G401 (cell line): Measurements from ENCODE around the gene SYPL1. TPM values are rescaled to one million over a fixed set of nuclear protein-coding genes. Genes with fewer than 3 reads are reported as not detected.

Experiments
- DNase-seq: peaks from one replicate; pipeline ENCODE4 v3.0.0-alpha.2; 2015; ENCODE audit warnings: low spot score
- in situ Hi-C: cut with HindIII; loops from 2 replicates; pipeline ENCODE4 v1.10.0; 2016; ENCODE audit warnings: low sequenced_read_pairs, mixed read lengths
- total RNA-seq: library from RNA; depleted of rRNA; stranded (reverse); fragments of >200 nt; shearing (Covaris generic); gene quantifications from 2 replicates; pipeline ENCODE4 v1.2.3, GENCODE V29; 2014

The SYPL1 gene
- total RNA-seq, 1 experiment from 2014 or later: 25.6 TPM

DNA sequence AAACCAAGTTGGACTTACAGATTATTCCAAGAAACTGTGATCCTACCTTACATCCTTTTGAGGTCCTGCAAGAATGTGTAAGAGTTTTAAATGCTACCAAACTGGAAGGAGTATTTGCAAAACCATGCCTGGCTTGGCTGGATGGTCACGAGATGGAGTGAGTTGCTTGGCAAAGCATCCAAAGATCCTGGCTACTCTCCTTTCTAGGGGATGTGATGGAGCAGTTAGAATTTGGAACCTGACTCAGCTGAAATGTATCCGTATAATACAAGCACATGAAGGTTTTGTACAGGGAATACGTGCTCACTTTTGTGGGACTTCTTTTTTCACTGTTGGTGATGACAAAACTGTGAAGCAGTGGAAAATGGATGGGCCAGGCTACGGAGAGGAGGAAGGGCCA lies 13.3 kb upstream of the SYPL1 start:
- in situ Hi-C loops: no loop called here
- DNase-seq: no peak

DNA sequence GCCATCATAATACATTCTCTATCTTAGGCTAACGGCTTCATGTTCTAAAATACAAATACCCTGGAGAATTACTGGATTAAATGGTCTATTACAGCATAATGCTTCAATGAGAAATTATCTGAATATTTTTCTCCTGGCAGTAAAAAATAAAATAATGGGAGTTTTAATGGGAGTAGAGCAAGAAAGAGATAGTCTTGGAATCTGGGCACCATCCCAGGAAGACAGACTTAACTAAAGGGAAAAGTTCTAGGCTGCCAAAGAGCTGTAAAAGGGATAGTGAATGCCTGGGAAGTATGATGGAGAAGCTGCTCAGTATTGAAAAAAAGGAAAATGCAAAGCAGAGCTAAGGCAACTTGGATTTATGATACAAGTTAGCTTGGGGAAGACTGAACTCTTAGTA lies 12.1 kb upstream of the SYPL1 start:
- in situ Hi-C loops: no loop called here
- DNase-seq: no peak

DNA sequence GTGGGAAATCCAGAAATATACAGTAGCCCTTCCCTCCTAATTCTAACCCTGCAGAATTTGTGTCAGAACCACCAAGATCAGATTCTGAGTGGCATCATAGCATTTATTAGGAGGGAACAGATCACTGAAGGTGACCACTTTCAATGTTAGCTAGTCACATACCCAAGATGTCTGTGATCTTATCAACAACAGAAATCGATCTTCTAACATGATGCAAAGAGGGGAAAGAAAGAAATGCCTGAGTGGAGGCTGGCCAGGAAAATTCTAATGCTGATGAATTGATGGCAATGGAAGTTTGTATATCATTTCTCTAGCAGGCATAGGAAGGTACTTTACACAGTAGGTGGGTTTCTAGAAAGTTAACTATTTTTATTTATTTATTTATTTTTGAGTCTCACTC lies 10.6 kb upstream of the SYPL1 start:
- in situ Hi-C loops: no loop called here

DNA sequence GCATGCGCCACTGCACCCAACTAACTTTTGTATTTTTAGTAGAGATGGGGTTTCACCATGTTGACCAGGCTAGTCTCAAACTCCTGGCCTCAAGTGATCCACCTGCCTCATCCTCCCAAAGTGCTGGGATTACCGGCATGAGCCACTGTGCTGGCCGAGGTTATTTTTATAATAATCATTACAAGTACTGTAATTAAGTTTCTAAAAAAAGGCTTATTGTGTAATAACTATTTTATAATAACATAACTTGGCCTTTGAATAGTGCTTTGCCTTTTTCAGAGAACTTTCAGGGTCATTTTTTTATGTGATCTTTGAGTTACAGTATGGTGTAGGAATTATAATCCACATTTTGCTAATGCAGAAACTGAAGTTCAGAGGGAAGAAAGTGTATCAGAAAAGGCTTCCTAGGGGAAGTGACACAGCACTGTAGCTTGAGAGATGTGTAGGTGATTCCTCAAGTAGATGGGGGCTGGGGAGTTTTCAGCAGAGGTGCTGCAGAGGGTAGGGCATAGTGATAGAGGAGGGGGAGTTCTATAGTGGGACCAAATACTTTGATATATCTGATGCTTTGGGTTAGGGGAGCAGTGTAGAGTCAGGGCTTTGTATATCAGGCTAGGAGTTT lies 9.2 kb upstream of the SYPL1 start:
- in situ Hi-C loops: no loop called here
- no peak for DNase-seq

More for the DNA sequence above, 10.6 kb upstream of the SYPL1 start:
- DNase-seq: no peak

DNA sequence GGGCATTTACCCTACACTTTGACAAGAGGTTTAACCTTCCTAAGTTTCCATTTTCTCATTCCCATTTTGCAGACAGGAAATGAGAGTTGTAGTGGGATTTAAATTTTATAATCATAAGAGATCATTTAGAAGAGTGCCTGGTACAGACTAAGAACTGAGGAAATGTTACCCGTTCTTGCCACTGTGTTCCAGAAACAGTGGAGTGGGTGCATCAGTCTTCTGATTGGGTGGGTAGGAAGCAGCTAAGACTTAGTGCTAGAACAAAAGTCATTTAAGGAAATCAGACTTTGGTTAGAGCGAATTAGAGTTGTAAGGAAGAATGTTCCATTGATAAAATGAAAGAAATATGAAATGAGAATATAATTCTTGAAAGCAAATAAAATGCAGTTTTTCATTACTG lies 8.4 kb upstream of the SYPL1 start:
- no peak for DNase-seq
- in situ Hi-C loops: no loop called here

DNA sequence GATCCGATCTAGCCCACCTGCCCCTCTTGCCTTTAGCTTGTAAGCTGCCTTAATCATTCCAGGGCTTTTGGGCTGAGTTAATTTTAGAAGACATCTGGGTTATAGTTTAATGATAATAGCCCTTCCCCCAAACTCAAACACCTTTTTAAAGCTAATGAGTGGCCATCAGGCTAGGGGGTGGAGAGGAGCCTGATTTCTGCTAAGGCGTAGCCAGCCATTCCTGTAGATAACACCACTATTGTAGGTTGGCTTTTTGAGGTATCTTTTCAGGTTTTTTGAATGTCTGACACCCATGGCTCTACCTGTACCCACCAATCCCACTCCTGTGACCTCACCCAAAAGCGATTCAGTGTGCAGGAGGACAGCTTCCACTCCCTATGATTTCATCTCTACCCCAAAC lies 7.6 kb upstream of the SYPL1 start:
- no peak for DNase-seq
- in situ Hi-C loops: no loop called here

DNA sequence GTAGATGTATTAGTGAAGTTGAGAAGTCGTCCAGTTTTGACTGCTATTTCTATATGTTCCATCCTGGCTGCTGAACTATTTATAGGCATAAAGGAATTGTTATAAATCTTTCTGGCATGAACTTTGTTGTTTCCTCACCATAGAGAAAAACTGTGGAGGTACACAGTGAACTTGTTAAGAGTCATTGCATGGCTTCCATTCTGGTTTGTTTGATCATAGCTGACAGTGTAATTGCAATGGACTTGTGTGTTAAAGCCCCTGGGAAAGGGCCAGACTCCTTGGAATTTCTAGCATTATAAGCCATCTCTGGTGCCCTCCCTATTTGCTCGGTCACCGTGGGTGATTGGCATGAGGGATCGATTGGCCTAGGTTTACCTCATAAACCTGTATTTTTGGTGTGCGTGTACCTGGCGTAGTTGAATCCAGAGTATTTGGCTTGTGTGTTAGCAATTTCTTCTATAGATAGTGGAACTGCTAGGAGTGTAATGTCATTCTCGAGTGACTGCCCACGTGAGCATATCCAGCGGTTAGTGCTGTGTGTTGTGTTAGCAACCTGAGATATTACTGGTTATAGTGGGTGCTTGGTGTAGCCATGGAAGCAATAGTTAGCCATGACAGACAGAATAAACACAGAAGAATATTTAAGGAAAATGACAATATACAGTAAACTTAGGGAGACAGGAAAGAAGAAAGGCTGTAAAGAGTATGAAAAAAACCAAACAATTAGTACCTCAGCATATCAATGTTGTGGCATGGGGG lies 5.9 kb upstream of the SYPL1 start:
- DNase-seq: no peak
- in situ Hi-C loops: no loop called here

DNA sequence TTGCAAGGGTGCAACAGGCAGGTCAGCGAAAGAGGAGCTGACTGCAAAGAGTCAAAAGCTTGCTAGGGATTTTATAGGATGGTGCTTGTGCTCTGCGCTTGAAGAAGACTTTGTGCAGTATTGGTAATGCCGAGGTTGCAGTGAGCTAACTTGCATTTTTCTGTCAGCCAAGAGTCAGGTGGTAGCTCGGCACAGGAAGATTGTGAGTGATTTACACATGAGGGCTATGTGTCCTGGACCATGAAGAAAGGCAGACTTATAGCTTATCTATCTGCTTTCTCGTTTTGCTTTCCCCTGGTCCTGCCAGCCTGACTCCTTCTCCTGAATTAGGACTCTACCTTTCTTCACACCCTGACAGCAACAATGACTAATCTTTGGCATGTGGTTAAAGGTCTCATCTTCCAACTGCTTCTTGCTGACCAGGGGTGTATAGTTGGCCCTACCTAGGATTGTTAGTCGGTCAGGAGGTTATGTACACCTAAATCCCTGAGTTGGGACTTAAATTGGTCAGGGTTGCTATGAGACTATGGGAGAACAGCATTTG lies 4.1 kb upstream of the SYPL1 start:
- in situ Hi-C loops: no loop called here
- no peak for DNase-seq

DNA sequence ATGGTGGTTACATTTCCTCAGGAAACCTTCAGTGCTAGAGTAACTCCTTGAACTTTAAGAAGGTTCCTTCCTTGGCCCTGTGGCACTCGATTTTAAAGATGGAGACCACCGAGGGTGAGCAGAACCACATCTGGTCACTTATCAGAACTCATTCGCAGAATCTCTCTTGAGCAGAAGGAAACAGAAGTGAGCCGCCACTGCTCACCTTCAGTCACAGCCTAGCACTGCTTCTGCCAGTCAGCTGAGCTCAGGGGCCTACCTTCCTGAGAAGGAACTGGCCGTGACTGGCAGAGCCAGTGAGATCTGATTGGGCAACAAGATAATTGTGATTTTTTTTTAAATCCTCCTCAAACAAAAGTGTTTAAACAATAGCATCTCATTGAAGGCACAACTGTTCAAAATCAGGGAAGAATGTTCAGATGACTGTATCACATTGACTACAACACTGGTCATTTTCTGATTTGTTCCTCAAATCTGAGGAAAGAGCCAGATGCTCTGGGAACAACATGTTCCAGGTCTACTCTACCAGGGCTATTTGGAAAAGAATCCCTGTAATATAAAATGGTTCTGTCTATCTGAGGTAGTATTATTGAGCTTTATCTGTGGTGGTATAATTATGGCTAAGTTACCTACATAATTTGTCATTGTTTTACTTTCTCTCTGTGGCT lies 2.7 kb upstream of the SYPL1 start:
- in situ Hi-C loops: no loop called here
- peak; percentile 14 for DNase-seq

DNA sequence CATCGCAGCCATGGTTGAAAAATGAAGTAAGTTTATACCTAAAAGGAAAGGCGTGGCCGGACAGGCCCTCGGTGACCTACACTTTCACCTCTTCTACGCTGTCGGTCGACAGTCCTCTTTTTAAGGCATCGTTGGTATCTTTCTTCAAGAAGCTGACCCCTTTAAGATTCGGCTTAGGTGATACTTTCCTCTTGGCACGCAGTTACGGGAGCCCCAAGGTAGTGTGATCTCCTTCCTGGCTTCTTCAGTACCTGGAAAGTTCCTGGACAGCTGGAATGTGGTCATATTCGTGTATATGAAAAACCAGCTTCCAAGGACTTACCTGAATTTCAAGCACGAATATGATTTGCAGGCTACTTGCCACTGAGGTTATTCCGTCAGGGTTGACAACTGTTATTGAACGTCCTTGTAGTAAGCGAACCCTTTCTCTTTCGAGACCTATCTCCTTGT lies 885 bp upstream of the SYPL1 start:
- peak; percentile 7 for DNase-seq
- in situ Hi-C loops: no loop called here

DNA sequence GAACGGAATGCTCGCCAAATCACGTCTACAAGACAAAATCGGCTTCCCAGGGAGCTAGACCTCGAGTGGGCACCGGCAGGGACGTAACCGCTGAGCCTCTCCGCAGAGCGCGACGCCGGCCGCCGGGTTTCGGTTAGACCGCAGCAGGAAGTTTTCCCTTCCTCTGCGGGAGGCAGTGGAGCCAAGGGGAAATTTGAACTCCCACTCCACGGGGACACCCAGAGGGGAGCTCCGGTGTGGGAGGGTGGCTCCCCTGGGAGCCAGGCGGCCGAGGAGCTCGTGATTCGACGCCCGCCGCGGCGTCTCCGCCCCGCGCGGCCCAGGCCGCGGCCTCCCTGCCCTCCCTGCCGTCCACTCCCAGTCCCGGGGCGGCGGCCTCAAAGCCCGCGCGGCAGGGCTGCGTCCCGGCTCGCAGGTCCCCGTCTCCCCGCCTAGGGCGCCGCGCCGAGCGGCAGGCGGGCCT lies 426 bp downstream of the SYPL1 start:
- in situ Hi-C loops: no loop called here
- no peak for DNase-seq

DNA sequence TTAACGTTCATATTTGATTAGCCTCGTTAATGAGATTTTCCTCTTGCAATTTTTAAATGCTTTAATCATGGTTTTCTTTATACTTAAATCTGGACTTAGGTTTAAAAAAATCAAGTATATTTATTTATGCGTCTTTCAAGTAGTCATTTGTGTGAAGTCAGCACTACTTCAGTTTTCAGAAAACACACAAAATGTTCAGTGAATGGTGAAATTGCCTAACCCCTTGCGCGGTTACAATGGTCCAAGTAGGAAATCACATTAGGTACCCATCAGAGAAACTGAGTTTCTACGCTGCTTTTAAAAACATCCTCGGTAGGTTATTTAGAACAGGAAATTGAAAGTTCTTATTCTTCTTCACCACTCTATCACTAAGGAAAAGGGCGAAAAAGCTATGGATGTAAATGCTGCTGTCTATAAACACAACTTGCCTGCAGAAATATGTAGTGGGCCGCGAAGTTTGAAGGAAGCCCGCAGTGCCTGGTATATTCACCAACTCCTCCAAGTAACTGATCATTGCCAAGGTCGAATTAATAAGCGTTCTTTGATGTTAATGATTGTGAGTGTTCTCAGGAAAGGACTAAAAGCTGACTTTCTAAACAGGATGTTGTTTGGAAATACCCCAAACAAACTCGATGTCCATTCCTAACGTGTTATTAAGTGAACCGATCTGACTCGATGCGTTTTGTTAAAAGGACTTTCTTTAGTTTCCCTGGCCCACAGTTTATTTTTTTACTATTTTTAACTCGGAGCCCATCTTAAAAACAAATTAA lies 1.0 kb downstream of the SYPL1 start:
- DNase-seq: peak; percentile 47
- in situ Hi-C loops: no loop called here

DNA sequence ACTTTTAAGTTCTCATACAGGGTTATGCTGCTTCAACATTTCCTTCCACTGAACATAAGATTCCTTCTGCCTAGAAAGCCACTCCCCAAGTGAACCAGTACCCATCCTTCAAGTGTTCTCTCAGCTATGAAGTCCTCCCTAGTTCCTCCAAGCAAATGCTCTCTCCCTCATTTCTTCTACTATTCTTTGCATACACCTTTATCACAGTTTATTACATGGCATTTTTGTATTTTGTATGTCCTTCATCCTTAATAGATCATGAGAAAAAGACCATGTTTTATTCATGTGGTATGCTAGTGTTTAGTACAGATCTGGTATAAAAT lies 1.9 kb downstream of the SYPL1 start:
- peak; percentile 32 for DNase-seq
- in situ Hi-C loops: no loop called here

DNA sequence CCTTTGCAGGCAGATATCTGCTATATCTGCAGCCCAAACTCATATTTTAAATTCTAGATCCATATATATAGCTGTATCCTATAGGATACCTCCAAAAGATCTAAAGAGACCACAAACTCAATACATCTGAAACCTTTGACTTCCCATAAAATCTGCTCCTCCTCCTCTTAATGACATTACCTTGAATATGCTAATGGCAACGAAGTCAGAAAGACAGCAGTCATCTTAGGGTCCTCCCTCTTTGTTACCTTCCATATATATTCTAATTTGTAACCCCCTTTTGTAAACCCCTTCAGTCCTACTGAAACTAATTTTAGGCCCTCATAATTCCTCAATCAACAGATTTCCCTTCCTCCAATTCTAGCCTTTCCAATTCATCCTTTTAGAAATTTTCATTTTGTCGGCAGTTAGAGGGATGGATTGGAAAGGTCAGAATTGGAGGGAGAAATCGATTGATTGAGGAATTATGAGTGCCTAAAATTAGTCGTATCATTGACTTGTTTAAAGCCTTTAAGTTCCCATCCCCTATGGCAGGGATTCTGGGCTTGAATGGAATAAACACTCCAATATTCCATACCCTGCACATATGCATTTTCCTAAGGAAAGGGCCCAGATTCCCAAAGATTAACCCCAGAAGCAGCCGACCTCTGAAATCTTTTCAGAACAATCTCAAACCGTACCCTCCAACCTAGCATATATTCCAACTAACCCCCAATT lies 2.4 kb downstream of the SYPL1 start:
- in situ Hi-C loops: no loop called here
- DNase-seq: peak; percentile 5

DNA sequence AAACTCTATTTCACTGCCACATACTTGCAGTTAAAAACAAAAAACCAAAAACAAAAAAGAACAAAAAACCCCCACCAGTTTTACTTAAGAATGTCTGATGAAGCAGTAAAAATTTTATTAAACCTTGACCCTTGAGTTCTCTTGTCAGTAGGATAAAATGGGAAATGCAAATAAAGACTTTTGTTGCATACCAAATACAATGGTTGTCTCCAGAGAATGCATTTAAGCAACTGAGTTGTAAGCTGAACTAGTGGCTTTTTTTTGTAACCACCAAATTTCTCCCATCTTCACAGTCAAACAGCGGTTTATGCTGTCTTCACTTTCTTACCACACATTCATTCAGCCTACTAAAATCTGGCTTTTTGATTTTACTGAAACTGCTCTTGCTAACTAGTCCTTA lies 3.1 kb downstream of the SYPL1 start:
- DNase-seq: peak; percentile 13
- in situ Hi-C loops: no loop called here

DNA sequence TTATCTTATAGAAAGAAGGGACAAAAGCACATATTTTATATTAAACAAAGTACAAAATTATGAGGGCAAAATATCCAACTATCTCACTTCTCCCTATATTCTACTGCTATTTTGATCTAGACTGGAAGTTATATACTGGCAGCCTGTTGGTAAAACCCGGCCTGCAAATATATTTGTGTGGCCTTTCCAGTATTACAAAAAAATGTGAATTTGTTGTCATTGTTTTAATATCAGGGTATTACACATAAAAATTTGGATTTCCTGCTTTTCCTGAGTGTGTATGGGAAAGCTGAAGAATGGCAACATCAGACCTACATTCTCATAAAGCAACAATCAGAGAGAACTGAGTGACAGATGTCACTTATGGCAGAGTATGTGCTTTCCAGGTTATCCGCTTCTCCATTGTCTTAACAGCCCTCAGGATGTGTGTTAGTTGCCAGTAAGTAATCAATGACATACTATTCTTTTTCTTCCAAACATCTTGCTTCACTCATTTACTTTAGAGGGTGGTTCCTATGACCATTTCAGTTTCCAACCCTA lies 7.3 kb downstream of the SYPL1 start:
- no peak for DNase-seq
- in situ Hi-C loops: no loop called here

DNA sequence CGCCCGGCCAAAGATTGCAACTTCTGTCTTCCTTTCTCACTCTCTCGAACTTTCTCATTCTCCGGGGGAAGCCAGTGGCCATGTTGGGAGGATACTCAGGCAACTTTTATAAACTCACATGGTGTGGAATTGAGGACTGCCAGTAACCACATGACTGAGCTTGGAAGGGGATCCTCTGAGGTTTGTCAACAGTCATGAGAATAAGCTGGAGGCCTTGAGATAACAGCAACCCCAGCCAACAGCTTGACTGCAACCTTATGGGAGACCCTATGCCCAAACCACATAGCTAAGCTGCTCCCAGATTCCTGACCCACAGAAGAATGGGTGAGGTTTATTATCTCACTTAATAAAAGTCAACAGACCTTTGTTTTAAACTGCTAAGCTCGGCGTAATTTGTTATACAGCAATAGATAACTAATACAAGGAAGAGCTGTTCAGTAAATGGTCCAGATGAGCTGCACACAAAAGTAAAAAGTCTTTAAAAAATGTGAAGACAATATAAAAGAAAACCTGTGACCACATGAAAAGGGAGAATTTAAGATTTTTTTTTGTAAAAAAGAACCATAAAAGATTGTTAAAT lies 9.6 kb downstream of the SYPL1 start:
- no peak for DNase-seq
- in situ Hi-C loops: no loop called here

DNA sequence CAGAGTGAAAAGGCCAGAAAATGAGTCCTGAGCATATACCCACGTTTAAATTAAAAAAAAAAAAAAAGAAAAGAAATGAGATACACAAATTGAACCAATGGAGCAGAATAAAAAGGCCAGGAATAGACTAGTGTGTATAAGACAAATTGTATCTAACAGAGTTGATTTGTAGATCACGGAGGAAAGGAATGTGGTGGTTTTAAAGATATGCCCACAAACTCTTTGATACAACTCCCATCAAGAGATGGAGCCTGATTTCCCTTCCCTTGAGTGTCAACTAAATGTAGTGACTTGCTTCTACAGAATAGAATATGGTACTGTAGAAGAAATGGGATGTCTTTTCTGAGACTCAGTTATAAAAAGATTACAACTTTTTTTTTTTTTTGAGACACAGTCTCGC lies 10.4 kb downstream of the SYPL1 start:
- no peak for DNase-seq
- in situ Hi-C loops: no loop called here
